GM12892 (cell line): ENCODE measurements around the gene EPHB1.

Source experiments
- DNase-seq: peaks from one replicate; pipeline ENCODE4 v3.0.0; 2011; ENCODE audit not compliant: insufficient read length
- FAIRE-seq: peaks from 2 replicates; lab custom pipeline; 2011; peaks lifted over from hg19 to GRCh38; lab: Jason Lieb, UNC
- POLR2A ChIP-seq: IDR thresholded peaks from 2 replicates; pipeline ENCODE4 v1.6.1; 2011; ENCODE audit warnings: low read depth, low read length, control low read depth
- POLR2AphosphoS5 ChIP-seq: IDR thresholded peaks from 2 replicates; pipeline ENCODE4 v1.6.1; 2011; ENCODE audit warnings: low read depth, low read length, control low read depth
- TAF1 ChIP-seq: IDR thresholded peaks from 2 replicates; pipeline ENCODE4 v1.6.1; 2011; ENCODE audit warnings: low read depth, mild to moderate bottlenecking, control low read depth, low read length, borderline replicate concordance

Gene EPHB1

DNA sequence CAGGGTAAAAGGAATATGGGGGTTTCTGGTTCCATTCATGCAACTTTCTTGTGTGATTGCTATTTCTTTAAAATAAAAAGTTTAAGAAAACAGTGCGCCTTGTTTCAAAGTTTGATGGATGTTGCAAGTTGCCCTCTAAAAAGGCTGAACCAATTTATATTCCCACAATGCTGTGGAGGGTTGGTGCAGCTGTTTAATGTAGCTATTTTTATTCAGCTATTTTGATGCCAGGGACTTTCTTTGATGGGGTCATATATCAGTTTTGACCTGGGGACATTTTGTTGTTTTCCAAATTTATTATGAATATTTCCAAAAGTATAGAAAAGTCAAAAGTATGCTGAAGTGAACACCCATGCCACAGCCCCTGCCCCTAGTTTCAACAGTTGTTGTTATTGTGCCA lies 20.5 kb downstream of the EPHB1 start:
- no peak for FAIRE-seq
- no peak for TF ChIP-seq TAF1
- TF ChIP-seq POLR2A: no peak
- no peak for TF ChIP-seq POLR2AphosphoS5
- no peak for DNase-seq

GRCh38 chr3:134816623-134817022 lies 21.6 kb downstream of the EPHB1 start:
- DNase-seq (no peak), FAIRE-seq (no peak)
- no peak for TF ChIP-seq TAF1
- TF ChIP-seq POLR2A: no peak
- TF ChIP-seq POLR2AphosphoS5: no peak

- FAIRE-seq (no peak), DNase-seq (no peak)
- TF ChIP-seq TAF1: no peak
- TF ChIP-seq POLR2AphosphoS5: no peak
- TF ChIP-seq POLR2A: no peak
Observed at GRCh38 chr3:134817297-134817696, 22.2 kb downstream of the EPHB1 start.

DNA sequence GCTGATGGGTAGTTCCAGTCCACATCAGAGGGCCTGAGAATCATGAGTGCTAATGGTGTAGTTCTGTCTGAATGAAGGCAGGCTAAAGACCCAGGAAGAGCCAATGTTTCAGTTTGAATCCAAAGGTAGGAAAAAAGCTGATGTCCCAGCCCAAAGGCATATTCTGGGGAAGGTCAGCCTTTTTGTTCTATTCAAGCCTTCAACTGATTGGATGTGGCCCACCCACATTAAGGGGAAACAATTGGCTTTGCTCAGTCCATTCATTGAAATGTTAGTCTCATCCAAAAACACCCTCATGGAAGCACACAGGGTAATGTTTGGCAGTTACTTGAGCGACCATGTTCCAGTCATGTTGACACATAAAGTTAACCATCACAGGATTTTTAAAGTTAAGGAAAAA lies 25.9 kb downstream of the EPHB1 start:
- TF ChIP-seq TAF1 (no peak), POLR2AphosphoS5 (no peak), POLR2A (no peak)
- DNase-seq: no peak
- no peak for FAIRE-seq

DNA sequence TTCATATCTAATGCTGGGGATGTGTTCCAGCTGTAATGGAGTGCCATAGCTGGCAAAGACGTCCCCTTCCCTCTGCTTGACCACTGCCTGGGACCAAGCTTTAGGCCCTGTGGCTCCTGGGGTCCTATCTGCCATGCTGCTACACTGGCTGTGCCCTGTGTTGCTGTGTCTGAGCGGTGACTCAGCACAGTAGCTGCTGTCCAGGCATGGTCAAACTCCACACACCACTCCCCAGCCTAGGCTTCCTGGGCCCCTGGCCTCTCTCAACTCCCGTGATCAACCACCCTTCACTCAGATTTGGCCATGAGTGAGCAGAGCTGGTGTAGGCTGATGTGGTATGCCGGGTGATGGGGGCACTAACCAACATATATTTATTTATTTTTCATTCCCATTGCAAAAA lies 27.0 kb downstream of the EPHB1 start:
- no peak for DNase-seq
- TF ChIP-seq POLR2A (no peak), TAF1 (no peak), POLR2AphosphoS5 (no peak)
- no peak for FAIRE-seq

DNA sequence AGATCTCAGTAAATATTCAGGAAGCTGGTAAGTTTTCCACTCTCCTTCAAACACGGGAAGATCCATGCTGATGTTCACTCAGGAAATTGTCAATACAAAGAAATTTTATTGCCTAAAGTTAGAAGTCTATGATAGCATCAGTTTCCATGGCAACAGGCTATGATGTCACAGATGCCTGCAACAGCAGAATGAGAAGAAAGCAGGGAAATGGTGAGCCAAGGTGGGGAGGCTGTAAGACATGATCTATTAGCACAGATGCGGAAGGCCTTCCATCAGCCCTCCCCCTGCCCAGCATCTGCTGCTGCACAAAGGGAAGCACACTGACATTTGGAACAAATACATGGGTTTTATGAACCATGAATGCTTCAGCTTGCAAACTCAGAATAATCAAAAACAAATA lies 28.6 kb downstream of the EPHB1 start:
- TF ChIP-seq TAF1: no peak
- no peak for FAIRE-seq
- no peak for DNase-seq

DNA sequence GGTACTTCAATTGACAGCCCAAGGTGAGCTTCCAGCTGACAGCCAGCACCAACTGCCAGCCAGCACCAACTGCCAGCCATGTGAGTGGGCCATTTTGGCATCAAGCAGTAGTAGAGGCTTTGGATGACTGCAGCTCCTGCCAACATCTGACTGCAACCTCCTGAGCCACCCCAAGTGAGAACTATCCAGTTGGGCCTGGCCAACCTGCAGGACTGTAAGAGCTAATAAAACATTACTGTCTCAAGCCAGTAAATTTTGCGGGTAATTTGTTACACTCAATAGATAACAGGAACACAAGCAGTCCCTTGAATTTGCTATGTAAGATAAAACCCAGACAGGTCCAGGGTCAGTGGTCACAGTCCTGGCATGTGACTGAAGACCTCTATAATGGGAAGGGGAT lies 29.7 kb downstream of the EPHB1 start:
- DNase-seq: no peak
- FAIRE-seq: no peak
- TF ChIP-seq TAF1 (no peak), POLR2A (no peak), POLR2AphosphoS5 (no peak)

DNA sequence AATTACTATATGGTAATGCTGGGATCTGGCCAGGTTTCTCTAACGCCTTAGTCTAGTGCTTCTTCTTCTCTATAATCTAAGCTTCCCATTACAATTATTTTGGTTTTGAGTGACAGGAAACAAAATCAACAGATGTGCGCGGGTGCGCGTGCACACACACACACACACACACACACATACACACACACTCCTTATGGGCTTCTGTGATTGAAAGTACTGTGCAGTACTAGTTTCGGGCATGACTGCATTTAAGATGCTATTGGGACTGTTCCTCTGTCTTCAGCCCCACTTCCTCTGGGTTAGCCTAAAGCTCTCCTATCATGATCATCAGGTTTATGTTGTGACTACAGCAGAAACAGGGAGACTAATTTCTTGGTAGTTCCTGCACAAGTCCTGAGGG lies 32.2 kb downstream of the EPHB1 start:
- no peak for DNase-seq
- TF ChIP-seq POLR2AphosphoS5: no peak
- TF ChIP-seq TAF1: no peak
- TF ChIP-seq POLR2A: no peak
- no peak for FAIRE-seq

DNA sequence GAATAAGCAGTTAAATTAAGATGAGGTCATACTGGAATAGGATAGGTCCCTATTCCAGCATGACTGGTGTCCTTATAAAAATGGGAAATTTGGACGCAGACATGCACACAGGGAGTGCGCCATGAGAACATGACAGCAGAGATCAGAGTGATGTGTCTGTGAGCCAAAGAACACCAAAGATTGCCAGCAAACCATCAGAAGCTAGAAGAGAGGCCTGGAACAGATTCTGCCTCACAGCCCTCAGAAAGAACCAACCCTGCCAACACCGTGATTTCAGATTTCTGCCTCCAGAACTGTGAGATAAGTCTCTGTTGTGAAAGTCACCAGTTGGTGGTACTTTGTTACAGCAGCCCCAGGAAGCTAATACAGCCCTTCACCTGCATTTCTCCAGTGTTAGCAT lies 34.7 kb downstream of the EPHB1 start:
- TF ChIP-seq TAF1 (no peak), POLR2AphosphoS5 (no peak), POLR2A (no peak)
- FAIRE-seq (no peak), DNase-seq (no peak)

- TF ChIP-seq POLR2AphosphoS5 (no peak), POLR2A (no peak), TAF1 (no peak)
- no peak for DNase-seq
- FAIRE-seq: no peak
Observed at GRCh38 chr3:134832585-134832984, 37.5 kb downstream of the EPHB1 start.

DNA sequence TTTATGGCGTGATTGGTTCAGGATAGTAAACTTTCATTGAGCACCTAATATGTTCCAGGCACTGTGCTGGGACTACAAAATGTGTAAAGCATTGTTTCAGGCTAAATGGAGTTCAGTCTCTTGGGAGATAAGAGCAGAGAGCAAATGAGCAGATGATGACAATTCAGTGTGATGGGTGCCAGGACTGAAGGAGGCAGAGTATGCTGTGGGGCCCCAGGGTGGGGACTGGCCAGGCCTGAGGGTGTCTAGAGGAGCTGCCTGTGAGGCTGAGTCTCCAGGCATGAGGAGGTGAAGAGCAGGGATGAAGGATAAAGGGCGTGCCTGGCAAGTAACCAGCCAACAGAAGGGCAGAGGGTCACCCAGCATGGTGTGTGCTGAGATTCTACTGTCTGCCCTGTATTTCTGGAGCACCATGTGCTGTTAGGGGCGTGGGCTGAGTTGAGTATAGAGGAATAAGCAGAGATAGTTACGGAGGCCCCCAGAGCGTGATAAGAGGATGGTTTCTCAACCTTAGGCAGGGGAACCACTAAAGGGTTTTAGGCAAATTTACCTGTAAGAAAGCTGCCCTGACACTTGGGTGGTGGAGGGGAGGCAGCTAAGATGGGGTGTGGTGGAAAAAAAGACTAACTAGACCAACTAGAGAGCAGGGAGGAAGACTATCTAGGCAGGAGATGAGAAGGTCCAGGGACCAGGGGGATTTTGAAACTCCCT lies 38.5 kb downstream of the EPHB1 start:
- TF ChIP-seq POLR2A: no peak
- no peak for TF ChIP-seq POLR2AphosphoS5
- TF ChIP-seq TAF1: no peak
- FAIRE-seq (no peak), DNase-seq (no peak)

GRCh38 chr3:134836921-134837320 lies 41.9 kb downstream of the EPHB1 start:
- FAIRE-seq: no peak
- no peak for TF ChIP-seq POLR2AphosphoS5
- TF ChIP-seq POLR2A: no peak
- TF ChIP-seq TAF1: no peak
- no peak for DNase-seq
